EH (cell line): ENCODE measurements around the gene NTN1.

ENCODE experiments used
- DNase-seq: peaks from one replicate; pipeline ENCODE4 v3.0.0-alpha.2; 2015; ENCODE audit warnings: low read depth

Gene NTN1

DNA sequence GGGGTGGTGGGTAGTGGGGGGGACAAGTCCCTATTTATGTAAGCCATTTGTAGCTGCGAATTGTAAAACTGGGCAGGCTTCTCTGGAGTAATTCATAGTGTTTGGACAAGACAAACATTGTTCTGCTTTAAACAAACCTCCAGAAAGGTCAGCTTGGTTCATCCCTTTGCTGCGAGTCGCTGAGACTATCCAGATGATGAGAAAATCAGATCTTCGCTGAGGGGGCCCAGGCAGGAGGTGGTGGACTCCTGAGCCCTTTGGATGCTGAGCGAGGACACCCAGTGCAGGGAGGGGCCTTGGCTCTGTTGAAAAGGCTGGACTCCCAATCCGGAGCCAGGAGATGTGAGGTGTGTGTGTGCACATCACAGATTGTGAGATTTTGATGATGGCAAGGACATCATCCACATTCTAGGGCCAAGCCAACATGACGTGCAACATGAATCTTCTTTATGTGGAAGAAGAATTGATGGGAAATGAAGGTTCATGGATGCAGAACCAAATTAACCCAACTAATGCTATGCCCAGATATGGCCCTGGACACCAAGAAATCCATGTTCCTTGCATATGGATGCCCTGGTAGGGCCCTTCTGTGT lies 15.0 kb upstream of the NTN1 start:
- DNase-seq: no peak

DNA sequence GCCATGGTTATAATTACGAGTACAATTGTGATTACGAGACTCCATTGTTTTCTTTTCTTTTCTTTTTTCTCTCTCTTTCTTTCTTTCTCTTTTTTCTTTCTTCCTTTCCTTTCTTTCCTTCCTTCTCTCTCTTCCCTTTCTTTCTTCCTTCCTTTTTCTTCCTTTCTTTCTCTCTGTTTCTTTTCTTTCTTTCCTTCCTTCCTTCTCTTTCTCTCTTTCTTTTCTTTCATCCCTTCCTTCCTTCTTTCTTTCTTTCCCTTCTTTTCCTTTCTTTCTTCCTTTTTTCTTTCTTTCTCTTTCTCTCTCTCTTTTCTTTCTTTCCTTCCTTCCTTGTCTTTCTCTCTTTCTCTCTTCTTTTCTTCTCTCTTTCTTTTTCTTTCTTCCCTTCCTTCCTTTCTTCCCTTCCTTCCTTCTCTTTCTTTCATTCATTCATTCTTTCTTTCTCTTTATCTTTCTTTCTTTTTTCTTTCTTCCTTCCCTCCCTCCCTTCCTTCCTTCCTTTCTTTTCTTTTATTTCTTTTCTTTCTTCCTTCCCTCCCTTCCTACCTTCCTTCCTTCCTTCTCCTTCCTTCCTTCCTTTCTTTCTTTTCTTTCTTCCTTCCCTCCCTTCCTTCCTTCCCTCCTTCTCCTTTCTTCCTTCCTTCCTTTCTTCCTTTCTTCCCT lies 14.1 kb upstream of the NTN1 start:
- DNase-seq: no peak

DNA sequence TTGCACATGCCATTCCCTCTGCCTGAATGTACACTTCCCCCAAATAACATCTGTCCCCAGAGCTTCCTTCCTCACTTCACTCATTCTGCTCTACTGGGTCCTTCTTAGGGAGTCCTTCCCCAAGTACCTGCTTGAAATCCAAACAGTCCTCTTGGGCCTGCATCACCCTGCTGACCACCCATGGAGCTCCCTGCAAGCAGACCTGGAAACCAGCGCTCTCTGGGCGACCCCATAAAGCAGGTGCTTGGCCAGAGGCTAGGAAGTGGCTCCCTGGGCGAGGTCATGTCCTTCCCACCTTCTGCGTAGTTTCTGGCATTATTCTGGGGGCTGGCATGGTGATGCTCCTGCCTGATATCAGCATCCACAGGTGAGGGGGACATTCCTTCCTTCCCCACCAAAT lies 12.2 kb upstream of the NTN1 start:
- DNase-seq: no peak

DNA sequence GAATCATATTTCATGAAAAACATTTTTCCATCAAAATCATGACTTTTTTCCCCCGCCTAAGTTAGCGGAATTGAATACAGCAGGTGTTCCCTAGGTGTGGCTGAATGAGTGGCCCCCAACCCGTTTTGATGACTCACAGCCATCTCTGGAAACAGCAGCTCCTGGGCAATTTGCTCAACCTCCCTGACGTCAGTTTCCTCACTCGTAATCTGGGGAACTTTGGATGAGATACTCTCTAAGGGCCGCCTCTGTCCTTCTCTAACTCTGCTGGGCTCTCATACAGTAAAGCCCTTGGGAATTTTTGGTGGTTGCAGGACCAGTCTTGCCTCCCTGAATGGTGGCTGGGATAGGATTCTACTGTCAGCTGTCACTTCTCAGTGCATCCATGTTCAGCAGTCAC lies 11.6 kb upstream of the NTN1 start:
- DNase-seq: no peak

DNA sequence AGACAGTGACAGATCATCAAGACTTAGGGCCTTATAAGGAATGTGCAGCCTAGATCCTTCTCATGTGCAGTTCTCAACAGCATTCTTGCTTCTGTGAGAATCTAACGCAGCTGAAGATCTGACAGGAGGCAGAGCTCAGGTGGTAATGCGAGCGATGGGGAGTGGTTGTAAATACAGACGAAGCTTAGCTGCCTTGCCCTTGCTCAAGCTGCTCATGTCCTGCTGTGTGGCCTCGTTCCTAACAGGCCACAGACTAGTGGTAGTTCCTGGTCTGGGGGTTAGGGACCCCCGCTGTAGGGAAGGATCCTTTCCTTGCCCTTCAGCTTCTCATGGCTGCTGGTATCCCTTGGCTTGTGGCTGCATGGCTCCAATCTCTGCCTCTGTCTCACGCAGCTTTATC lies 10.3 kb upstream of the NTN1 start:
- no peak for DNase-seq

DNA sequence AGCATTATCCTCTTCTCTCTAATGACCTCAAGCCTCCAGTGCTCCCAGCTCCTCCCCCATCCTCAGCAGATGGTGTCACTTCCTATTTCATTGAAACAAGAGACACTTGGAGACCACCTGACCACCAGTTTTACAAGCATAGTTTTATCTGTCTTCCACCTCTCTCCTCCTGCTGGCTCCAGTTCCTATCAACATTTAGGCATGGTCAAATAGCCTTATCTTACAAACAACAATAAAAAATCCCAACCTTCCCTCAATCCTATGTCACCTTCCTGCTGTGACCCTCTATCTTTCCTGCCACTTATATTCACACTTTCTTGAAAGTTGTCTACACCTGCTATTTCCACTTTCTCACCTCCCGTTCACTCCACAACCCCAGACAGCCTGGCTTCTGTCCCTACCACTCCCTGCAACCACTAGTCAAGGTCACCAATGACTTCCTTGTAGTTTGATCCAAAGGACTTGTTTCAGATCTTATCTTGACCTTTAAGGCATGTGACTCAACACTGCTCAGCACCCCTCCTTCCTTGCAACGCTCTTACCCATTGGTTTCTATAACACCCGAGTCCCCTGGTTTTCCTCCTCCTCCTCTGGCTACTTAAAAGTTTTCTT lies 4.3 kb upstream of the NTN1 start:
- no peak for DNase-seq

DNA sequence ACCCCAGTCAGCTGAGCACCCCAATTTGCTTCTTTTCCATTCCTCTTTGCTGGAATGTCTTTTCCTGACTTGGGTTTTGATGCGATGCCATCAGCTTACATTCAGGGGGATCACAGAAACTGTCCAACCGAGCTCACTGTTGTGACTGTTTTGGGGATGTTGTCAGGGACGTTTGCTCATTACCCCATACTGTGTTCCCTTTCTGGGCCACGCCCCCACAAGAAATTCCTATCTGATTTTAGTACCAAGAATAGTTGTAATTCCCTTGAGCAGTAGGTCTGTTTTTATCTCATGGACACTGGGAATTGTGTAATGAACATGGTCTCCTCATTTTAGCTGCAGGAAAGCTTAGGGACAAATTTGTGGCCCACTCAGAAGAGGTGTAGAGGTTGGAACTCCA lies 2.6 kb upstream of the NTN1 start:
- DNase-seq: peak; percentile 5

DNA sequence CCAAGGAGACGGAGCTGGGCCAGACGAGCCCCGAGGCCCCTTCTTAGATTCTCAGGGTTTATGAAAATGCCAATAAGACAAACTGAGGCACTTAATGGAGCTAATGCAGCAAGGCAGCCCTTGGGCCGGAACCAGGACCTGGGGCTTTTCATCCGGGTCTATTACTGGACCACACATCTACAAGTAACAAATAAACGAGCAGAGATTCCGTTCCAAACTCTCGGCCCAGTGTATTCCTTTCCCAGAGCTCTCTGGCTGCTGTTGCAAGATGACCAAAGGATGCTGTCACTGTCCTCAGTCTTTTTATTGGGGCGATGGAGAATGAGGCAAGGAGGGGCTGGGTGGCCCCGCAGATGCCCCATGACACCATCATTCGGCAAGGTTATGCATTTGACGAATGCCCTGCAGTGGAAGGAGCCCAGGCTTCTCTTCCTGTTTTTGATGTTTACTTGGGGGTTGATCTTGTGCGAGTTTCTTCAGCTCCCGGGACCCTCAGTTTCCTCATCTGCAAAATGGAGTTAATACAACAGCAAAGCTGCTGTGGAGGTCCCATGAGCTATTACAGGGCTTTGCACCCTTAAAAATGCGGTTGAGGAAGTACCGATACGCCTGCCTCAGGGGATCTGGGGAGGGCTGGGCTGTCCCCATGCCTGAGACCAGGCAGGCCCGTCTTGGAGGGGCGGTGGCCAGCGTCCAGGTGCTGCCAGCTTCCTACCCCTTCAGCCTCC lies 1.1 kb upstream of the NTN1 start:
- DNase-seq: no peak

DNA sequence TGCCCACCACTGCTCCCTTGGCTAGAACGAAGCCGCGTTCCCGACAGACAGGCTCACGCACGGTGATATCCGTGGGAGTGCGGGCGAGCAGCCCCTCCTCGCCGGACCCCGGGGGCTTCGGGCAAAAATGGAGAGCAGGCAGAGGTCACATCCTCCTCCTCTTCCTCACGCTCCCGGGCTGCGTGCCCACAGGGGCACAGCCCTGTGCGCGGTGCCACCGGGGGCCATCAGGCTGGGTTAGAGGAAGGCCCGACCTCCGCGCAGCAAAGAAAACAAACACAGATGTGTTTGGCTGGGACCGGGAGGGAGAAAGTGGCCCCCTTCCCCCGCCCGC lies 519 bp upstream of the NTN1 start:
- DNase-seq: no peak

DNA sequence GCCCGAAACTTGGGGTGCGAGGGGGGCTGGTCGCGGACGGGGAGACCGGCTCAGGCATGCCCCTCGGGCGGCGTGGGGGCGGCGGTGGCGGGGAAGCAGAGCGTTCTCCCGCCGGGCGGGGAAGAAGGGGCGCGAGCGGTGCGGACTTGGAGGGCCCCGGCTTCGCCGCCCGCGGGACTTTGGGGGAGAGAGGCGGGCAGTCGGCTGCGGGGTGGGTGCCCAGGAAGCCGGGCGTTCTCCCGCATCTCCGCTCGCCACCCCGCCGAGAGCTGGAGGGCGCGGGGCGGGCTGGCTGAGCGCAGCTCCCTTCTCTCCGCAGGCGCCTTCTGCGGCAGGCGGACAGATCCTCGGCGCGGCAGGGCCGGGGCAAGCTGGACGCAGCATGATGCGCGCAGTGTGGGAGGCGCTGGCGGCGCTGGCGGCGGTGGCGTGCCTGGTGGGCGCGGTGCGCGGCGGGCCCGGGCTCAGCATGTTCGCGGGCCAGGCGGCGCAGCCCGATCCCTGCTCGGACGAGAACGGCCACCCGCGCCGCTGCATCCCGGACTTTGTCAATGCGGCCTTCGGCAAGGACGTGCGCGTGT lies 772 bp downstream of the NTN1 start:
- peak; percentile 28 for DNase-seq

DNA sequence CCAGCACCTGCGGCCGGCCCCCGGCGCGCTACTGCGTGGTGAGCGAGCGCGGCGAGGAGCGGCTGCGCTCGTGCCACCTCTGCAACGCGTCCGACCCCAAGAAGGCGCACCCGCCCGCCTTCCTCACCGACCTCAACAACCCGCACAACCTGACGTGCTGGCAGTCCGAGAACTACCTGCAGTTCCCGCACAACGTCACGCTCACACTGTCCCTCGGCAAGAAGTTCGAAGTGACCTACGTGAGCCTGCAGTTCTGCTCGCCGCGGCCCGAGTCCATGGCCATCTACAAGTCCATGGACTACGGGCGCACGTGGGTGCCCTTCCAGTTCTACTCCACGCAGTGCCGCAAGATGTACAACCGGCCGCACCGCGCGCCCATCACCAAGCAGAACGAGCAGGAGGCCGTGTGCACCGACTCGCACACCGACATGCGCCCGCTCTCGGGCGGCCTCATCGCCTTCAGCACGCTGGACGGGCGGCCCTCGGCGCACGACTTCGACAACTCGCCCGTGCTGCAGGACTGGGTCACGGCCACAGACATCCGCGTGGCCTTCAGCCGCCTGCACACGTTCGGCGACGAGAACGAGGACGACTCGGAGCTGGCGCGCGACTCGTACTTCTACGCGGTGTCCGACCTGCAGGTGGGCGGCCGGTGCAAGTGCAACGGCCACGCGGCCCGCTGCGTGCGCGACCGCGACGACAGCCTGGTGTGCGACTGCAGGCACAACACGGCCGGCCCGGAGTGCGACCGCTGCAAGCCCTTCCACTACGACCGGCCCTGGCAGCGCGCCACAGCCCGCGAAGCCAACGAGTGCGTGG lies 1.5 kb downstream of the NTN1 start:
- DNase-seq: no peak

DNA sequence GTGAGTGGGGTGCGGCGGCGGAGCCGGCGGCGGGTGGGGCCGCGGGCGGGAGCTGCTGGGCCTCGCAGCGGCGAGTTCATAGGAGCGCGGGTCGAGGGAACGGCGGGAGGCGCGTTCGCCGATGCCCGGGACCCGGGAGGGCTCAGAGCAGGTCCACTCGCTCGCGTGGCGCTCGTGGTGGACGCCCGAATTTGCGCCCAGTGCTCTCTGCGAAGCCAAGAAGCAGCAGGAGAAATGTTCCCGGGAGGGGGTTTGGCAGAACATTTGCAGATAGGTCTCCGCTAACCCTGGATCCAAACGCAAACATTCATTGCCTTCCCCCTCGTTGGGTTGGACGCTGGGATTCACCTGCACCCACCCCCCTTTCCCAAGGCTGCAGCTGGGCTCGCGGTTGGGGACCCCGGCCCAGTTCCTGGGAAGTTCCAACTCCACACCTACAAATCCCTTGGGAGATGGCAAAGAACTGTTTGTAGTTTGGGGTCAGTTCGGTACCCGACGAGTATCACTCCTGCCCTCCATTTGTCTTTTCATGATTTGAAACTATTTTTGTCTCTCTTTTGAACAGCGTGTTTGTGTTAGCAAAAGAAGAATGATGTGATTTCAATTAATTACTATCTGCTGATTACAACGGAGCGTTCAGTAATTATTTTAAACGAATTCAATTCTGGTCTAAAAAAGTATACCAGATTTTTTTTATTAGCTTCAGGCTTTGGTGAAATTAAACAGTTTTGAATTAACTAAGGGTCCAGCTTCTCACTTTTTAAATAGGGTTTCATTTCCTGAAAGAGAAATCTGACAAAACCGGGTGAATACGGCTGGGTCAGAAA lies 2.3 kb downstream of the NTN1 start:
- no peak for DNase-seq

DNA sequence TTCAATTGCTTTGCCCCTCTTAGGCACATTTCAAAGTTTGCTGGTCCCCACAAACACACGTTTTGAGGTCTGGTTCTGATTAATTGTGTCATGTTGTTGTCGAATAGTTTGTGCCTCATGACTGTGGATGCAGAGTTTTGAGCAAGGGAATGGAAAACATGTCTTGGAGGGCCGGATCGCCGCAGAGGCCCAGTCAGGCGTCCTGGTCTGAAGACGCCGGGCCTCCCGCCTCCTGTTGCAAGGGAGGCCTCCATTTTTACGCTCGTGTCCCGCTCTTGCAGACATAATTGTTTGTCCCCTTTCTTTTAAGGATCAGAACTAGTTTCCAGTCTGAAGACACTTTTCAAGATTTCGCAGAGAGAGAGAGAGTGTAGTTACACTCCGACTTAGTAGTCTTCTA lies 3.2 kb downstream of the NTN1 start:
- DNase-seq: no peak

DNA sequence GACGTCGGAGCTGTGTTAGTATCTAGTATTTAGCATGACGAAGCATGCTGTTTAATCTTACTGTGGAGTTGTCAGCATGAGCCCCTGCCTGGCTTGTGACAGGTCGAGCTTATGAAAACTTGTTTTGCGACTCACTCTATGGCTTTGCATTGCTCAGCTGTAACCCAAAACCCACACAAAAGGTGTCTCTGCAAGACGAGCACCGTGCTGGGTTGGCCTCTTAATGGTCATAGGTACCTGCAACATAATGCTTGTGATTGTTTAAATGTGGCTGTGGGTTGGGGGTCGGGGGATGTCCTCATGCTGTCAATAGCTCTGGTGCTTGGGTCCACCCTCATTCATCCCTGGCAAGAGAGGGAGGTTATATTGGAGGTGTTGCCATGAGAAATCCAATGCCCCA lies 5.4 kb downstream of the NTN1 start:
- DNase-seq: no peak

DNA sequence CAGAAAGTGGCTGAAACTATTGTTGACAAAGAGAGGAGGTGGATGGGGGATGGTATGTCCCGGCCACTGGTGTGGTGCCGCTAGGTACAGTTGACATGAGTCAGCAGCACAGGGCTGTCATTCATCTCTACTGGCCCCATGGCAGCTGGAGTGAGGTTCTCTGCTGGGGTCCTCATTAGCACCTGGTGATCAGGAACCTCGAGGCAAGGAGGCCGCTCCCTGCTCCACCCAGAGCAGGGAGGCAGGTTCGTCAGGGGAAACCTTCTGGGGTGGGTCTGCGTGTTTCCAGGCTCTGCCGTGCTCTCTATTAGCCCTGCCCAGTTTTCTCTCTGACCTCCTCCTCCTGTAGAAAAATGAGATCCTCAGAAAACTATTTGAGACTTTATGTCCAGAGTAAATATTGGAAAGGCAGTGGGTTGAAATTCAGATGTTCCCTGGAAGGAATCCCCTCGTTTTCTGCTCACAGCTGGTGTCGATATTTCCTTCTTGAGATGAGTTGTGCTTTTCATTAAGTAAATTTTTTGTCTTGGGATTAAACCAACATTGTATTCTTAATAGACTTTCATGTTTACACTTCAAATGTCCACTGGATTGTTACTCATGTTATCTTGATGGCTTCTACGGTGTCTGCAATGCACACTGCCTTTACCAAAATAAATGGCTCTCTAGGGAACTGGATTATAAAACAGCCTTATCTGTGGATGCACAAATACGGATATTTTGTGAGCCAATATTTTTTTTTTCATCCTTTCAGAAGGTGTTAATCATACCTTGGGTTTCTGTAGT lies 7.1 kb downstream of the NTN1 start:
- no peak for DNase-seq

DNA sequence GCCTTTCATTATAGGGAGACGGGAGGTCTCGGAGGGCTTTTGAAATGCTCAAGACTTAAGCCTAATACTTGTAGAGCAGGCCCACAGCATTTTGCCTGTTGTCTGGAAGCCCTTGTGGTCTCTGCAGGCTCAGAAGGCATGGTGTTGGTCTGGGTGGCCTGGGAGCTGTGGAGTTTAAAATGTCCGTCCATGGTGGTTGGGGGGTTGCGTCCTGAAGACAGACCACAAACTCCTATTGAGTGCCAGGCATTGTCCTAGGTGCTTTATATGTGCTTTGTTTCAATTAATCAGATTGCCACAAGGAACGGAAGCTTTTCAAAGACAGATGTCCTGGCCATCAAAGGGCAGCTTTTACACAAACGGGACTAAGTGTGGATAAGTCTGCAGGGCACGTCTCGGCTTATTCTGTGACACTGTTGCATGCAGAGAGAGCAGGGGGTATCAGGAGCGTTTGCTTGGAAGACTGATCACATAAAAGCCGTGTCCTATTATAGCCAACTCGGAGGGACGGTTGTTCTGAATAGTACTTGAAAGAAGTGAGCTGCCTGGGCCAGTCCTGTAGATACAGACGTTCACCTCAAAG lies 7.8 kb downstream of the NTN1 start:
- DNase-seq: no peak

DNA sequence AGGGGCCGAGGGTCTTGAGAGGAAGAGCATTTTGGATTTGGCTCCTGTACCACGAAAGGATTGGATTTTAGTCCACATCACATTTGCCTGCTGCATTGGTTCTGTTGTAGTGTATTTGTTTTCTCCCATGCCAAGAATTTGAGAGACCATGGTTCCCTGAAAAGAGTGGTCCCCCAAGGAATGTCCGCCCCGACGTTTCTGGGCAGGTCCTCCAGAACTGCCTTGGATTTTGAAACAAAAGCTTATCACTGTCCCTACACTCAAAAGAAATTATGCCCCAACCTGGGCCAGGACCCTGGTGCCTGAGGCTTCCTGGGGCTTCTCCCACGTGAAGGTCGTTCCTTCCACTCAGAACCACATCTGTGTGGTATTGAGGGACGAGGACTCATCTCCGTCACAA lies 10.8 kb downstream of the NTN1 start:
- no peak for DNase-seq

DNA sequence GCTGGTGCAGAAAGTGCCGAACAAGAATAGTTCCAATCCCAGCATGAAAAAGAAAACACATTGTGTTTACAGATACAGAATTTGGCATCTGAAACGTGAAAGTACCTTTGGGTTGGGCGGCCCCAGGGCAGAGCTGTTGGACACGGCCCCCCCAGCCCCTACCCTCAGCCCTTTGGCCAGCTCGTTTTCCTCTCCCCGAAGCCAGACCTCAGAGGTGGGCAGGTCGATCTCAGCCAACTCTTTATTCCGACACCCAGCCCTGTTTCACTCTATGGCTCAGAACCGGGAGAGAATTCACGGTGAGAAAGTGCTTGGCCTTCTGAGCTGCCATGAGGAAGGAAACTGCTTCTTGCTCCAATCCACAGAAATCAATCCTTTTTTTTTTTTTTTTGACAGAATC lies 11.3 kb downstream of the NTN1 start:
- DNase-seq: no peak

DNA sequence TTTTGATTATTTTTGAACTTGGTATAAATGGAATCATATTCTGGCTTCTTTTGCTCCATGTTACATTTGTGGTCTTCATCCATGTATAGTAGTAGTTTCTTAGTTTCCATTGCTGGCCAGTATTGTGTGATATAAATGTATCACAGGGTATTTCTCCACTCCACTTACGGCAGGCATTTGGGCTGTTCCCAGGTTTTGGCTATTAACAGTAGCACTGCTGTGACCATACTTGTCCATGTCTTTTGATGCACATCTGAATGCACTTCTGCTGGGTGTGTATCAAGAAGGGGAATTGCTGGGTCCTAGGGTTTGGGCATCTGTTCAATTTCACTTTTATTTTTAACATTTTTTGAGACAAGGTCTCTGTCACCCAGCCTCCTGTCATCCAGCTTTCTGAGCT lies 13.9 kb downstream of the NTN1 start:
- DNase-seq: no peak

DNA sequence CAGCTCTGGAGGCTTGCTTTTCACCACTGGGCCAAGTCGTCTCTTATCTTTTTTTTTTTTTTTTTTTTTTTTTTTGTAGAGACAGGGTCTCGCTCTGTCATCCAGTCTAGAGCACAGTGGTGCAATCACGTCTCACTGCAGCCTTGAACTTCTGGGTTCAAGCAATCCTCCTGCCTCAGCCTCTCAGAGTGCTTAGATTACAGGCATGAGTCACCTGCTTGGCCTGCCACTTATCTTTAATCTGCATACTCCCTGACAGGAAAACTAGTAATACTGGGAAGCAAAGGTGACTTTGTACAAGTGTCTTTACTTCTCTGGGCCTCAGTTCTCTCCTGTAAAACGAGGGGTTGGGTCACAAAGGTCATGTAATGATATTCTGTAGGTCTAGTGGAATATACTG lies 15.0 kb downstream of the NTN1 start:
- no peak for DNase-seq
